Right cardiac atrium (tissue), 5 donors: Measurements from ENCODE around the gene ASCC1. TPM values are rescaled to one million over a fixed set of nuclear protein-coding genes. Genes with fewer than 3 reads are reported as not detected.

Experiments used
- ATAC-seq, 2 donors: fragments of 200-7000 bp; cut with Tn5 transposase; one replicate each; pipeline versions ENCODE4 v1.8.0 to v1.9.1; 2020; ENCODE audit warnings: moderate library complexity in 2 of 2, mild to moderate bottlenecking in 1 of 2
- DNase-seq, 3 donors: peaks; one replicate each; pipeline ENCODE4 v3.0.0-alpha.2; 2020
- H3K27ac ChIP-seq: one replicate; pipeline ENCODE4 v1.5.1; 2013; ENCODE audit warnings: mild to moderate bottlenecking, low read length, control low read depth, moderate library complexity
- H3K27me3 ChIP-seq: one replicate; pipeline ENCODE4 v1.6.1; 2013; ENCODE audit not compliant: control insufficient read depth, insufficient read depth
- H3K4me1 ChIP-seq: one replicate; pipeline ENCODE4 v1.6.1; 2013; ENCODE audit warnings: low read length; ENCODE audit not compliant: control insufficient read depth, insufficient read depth
- H3K4me3 ChIP-seq: one replicate; pipeline ENCODE4 v1.5.1; 2013; ENCODE audit warnings: low read length, control low read depth
- H3K9me3 ChIP-seq: one replicate; pipeline ENCODE4 v1.6.1; 2013; ENCODE audit warnings: low read length; ENCODE audit not compliant: control insufficient read depth
- WGBS: extraction: QIAGEN DNeasy Blood & Tissue Kit; methylation state at CpG from one replicate; pipeline ENCODE4 v1.1.7; 2013; 5-methylcytosine and 5-hydroxymethylcytosine counted together
- intact Hi-C, 4 donors: fragments of 100-400 bp; cut with DNase I; formaldehyde crosslinking; loops; one replicate each; pipeline versions ENCODE4 v1.11.0 to v1.14.0; 2022 to 2023
- polyA plus RNA-seq: library from polyadenylated mRNA; stranded (reverse); fragments of 200-250 nt; gene quantifications from one replicate; pipeline ENCODE4 v1.2.3, GENCODE V29; 2013
- total RNA-seq, 4 donors: library from RNA; stranded (reverse); fragmentation: NEBNext Ultra II Directional; extraction: Animal tissue kit (Norgen Biotek cat#: 25700); gene quantifications; one replicate each; pipeline ENCODE4 v1.2.1, GENCODE V29; 2021
- donor health status: healthy with polysubstance abuse.
- donor health status: DM: no; HTN: yes; CAD: no.
- donor health status: DM: no; HTN: no; CAD: no.
- donor health status: DM: no; HTN: yes; CAD: no; lungs with severe emphysema.
- donor health status: DM: yes; HTN: yes; CAD: no.

ASCC1 gene
- total and polyA plus RNA-seq, 5 donors, result 26.0 to 37.9 (median 31.6) TPM

- DNase-seq, result peak in 2 of 3 donors; percentile 65 to 69
Measured at GRCh38 chr10:72097448-72098300, 118.4 kb downstream of the ASCC1 start.

GRCh38 chr10:72096115-72097000, 119.7 kb downstream of the ASCC1 start:
- DNase-seq (no peak), ATAC-seq (peak in 1 of 2 donors; percentile 15)
- intact Hi-C loops, result no loop called here
- H3K9me3 ChIP-seq, result no peaks in the 10 kb centered on the region
- H3K27me3 ChIP-seq, result no peaks in the 10 kb centered on the region
- H3K27ac ChIP-seq, result peak overlapping the region; percentile 17
- WGBS, result 77% methylated on average over 9 of the region's 9 CpGs
- peaks cover 2% of the 10 kb centered on the region for H3K4me1 ChIP-seq
- H3K4me3 ChIP-seq, result no peak overlapping the region

More at GRCh38 chr10:72097448-72098300, 118.4 kb downstream of the ASCC1 start:
- Histone ChIP-seq H3K4me1 (peaks cover 2% of the 10 kb centered on the region), H3K4me3 (no peak overlapping the region), H3K9me3 (no peaks in the 10 kb centered on the region), H3K27ac (peak overlapping the region; percentile 56), H3K27me3 (no peaks in the 10 kb centered on the region)
- intact Hi-C loops, result no loop called here
- ATAC-seq, result peak; percentile 91 to 97
- 34% methylated on average over 9 of the region's 9 CpGs for WGBS

GRCh38 chr10:72095195-72095594, 120.9 kb downstream of the ASCC1 start:
- ATAC-seq, result no peak
- Histone ChIP-seq H3K9me3 (no peaks in the 10 kb centered on the region), H3K4me1 (peaks cover 2% of the 10 kb centered on the region), H3K27ac (no peak overlapping the region), H3K27me3 (no peaks in the 10 kb centered on the region), H3K4me3 (no peak overlapping the region)
- intact Hi-C loops, result no loop called here
- WGBS, result 97% methylated on average over 4 of the region's 4 CpGs
- DNase-seq, result no peak

- no peak overlapping the region for H3K27ac ChIP-seq
- H3K9me3 ChIP-seq, result no peaks in the 10 kb centered on the region
- H3K27me3 ChIP-seq, result no peaks in the 10 kb centered on the region
- H3K4me3 ChIP-seq, result no peak overlapping the region
- H3K4me1 ChIP-seq, result peaks cover 2% of the 10 kb centered on the region
- no peak for DNase-seq
- over 99% methylated on average over 2 of the region's 2 CpGs for WGBS
- ATAC-seq, result no peak
- intact Hi-C loops, result no loop called here
Measured at GRCh38 chr10:72094574-72094973, 121.5 kb downstream of the ASCC1 start.

- 73% methylated on average over 4 of the region's 4 CpGs for WGBS
- Histone ChIP-seq H3K27me3 (no peaks in the 10 kb centered on the region), H3K4me1 (peaks cover 2% of the 10 kb centered on the region), H3K9me3 (no peaks in the 10 kb centered on the region), H3K4me3 (no peak overlapping the region), H3K27ac (no peak overlapping the region)
- intact Hi-C loops, result no loop called here
- ATAC-seq (no peak), DNase-seq (no peak)
Measured at GRCh38 chr10:72093450-72093849, 122.6 kb downstream of the ASCC1 start.

- no peak for ATAC-seq
- H3K4me1 ChIP-seq, result peaks cover 2% of the 10 kb centered on the region
- no peaks in the 10 kb centered on the region for H3K27me3 ChIP-seq
- H3K9me3 ChIP-seq, result no peaks in the 10 kb centered on the region
- no peak for DNase-seq
- 96% methylated on average over 2 of the region's 2 CpGs for WGBS
- no peak overlapping the region for H3K4me3 ChIP-seq
- intact Hi-C loops, result no loop called here
- no peak overlapping the region for H3K27ac ChIP-seq
Measured at GRCh38 chr10:72092987-72093386, 123.1 kb downstream of the ASCC1 start.

- intact Hi-C loops, result no loop called here
- H3K9me3 ChIP-seq, result no peaks in the 10 kb centered on the region
- H3K27me3 ChIP-seq, result no peaks in the 10 kb centered on the region
- WGBS, result 93% methylated on average over 8 of the region's 8 CpGs
- no peak for DNase-seq
- H3K4me3 ChIP-seq, result no peak overlapping the region
- peaks cover 2% of the 10 kb centered on the region for H3K4me1 ChIP-seq
- no peak overlapping the region for H3K27ac ChIP-seq
- ATAC-seq, result no peak
Measured at GRCh38 chr10:72092171-72092924, 123.7 kb downstream of the ASCC1 start.

GRCh38 chr10:72090326-72090725, 125.8 kb downstream of the ASCC1 start:
- no peak overlapping the region for H3K27ac ChIP-seq
- no peak overlapping the region for H3K4me3 ChIP-seq
- DNase-seq (no peak), ATAC-seq (no peak)
- 98% methylated on average over 3 of the region's 3 CpGs for WGBS
- intact Hi-C loops, result no loop called here
- no peaks in the 10 kb centered on the region for H3K9me3 ChIP-seq
- H3K27me3 ChIP-seq, result no peaks in the 10 kb centered on the region
- H3K4me1 ChIP-seq, result no peaks in the 10 kb centered on the region

- ATAC-seq (no peak), DNase-seq (no peak)
- H3K27me3 ChIP-seq, result no peaks in the 10 kb centered on the region
- H3K27ac ChIP-seq, result no peak overlapping the region
- intact Hi-C loops, result no loop called here
- WGBS, result 58% methylated on average over 6 of the region's 6 CpGs
- H3K9me3 ChIP-seq, result no peaks in the 10 kb centered on the region
- no peak overlapping the region for H3K4me3 ChIP-seq
- no peaks in the 10 kb centered on the region for H3K4me1 ChIP-seq
Measured at GRCh38 chr10:72089618-72090017, 126.5 kb downstream of the ASCC1 start.

- ATAC-seq, result peak; percentile 63 to 71
- peak overlapping the region; percentile 73 for H3K4me3 ChIP-seq
Measured at GRCh38 chr10:72088889-72089575, 127.0 kb downstream of the ASCC1 start.

More at GRCh38 chr10:72088889-72089575, 127.0 kb downstream of the ASCC1 start:
- intact Hi-C loops, result no loop called here
- H3K27ac ChIP-seq, result no peak overlapping the region
- H3K27me3 ChIP-seq, result no peaks in the 10 kb centered on the region
- H3K4me1 ChIP-seq, result no peaks in the 10 kb centered on the region
- WGBS, result 60% methylated on average over 14 of the region's 14 CpGs
- DNase-seq, result peak; percentile 72 to 90 (median 85)
- H3K9me3 ChIP-seq, result no peaks in the 10 kb centered on the region
